Measurements from ENCODE around the gene SPNS3.

- no peak for TF ChIP-seq CTCF (IDR thresholded peaks at IDR 0.05; ENCODE audit: low read length)
- no peak for TF ChIP-seq EZH2 (optimal IDR thresholded peaks at IDR 0.05; ENCODE audit: low read depth, low read length)
These were observed 20.3 kb downstream of the SPNS3 start for GRCh38 chr17:4453812-4454591.

All from MM.1S (cell line).